Erythroblast (primary cell): ENCODE measurements around the gene TRIM31.

Source experiments
- GATA1 ChIP-seq: IDR thresholded peaks from 2 replicates; pipeline ENCODE4 v1.6.1; 2011; ENCODE audit warnings: low read depth, mild to moderate bottlenecking, control low read depth, low read length, moderate library complexity
- POLR2A ChIP-seq: IDR thresholded peaks from 2 replicates; pipeline ENCODE4 v1.6.1; 2011; ENCODE audit warnings: mild to moderate bottlenecking, low read length

- TF ChIP-seq POLR2A (no peak), GATA1 (no peak)
Measured at GRCh38 chr6:30122515-30122914, 9.6 kb upstream of the TRIM31 start.
